Activated gamma-delta T cell (primary cell): ENCODE data around the gene NUTM2E.
"Not testable (repeated sequence)": the region's sequence is repeated elsewhere in the genome, so short reads cannot be mapped to it uniquely, and the experiment has no call there.

Source experiments
- DNase-seq: peaks from one replicate; lab custom pipeline; 2025; lab: John Stamatoyannopoulos, UW
- total RNA-seq, 2 donors: gene quantifications; one replicate each; lab custom pipeline; 2026; lab: John Stamatoyannopoulos, UW

The NUTM2E gene
- total RNA-seq, result 1.3 to 2.4 reads per million in 2 donors

DNA sequence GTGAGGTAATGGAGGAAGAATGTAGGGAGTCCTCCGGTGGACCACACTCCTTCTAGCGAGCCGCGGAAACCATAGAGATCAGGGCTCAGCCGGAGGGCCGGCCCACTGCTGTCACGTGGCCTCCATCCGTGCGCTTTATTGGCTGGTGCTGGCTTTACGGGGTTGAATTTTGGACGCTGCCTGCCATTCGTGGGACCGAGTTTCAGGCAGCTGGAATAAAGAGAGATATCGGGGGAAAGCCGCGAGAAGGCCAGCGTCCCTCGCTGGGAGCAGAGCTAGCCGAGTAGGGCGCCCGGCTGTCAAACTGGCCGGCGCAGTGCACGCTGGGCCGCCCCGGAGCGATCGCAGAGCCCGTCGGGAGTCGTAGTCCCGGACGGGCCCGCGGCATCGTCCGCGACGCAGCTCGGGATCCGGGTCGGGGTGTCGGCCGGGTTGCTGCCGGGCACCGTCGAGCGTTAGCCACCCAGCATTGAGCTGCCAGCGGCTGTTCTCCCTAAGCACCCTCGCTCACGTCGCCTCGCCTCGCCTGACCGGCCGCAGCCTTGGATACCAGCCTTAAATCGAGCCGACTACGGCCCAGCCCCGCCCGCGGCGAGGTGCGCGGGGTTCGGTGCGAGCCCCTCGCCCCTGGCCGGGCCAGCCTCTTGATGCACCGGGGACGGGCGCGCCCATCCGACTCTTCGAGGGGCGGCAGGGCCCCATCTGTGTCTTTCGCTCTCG lies at the start of gene NUTM2E:
TSS of gene NUTM2E (plus strand) at position 244 of the 720 bp plus-strand sequence. CDS start 15,002 bp downstream, outside the sequence.
- peak; percentile 61 for DNase-seq

- DNase-seq, result not testable (repeated sequence)
Measured at GRCh38 chr10:79777997-79778396, 48.5 kb upstream of the NUTM2E start.

DNA sequence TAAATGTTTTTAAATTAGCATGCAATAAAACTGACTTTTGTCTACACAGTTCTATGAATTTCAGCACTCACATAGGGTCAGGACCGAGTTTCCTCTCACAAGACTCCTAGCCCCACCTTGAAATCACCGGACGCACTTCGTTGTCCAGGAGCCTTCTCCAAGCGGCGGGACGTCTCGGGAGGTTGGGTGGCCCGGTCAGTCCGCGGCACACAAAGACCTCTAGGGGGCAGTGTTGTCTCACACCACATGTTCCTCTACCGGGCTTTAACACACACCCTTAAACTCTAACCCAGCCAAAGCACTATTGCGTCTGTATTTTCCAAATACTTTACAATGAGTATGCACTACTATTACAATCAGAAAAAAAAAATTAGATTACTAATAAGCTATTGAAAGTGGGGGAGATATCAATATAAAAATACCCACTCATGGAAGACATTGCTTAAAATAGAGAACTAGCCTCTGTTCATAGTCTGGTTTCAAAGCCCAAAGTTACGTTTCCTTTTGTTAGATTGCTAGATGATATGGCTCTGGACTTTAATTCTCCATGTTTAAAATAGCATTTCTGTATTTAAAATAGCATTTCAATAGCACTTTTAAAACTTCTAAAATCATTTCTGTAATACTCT lies 47.1 kb upstream of the NUTM2E start:
- not testable (repeated sequence) for DNase-seq

GRCh38 chr10:79779992-79780391 lies 46.5 kb upstream of the NUTM2E start:
- not testable (repeated sequence) for DNase-seq

- DNase-seq, result not testable (repeated sequence)
Measured at GRCh38 chr10:79781584-79781983, 45.0 kb upstream of the NUTM2E start.

GRCh38 chr10:79787455-79787952 lies 39.0 kb upstream of the NUTM2E start:
- DNase-seq, result not testable (repeated sequence)

DNA sequence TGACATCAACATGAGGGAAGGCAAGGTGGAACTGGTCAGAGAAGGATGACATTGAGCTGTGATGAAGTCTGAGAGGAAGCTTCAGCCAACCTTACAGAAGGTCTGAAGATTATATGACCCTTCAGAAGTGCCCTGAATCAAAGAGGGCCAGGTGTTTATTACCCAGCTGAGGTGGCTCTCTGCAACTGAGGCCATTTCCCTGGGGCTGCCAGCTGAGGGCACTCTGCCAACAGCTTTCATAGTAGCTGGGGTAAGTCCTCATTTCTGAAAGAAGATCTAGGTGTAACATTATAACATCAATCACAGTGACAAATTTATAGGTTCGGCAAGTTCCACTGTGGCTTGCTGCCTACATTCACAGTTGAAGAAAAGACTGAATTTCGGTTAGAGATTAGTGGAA lies 37.2 kb upstream of the NUTM2E start:
- DNase-seq, result not testable (repeated sequence)

DNA sequence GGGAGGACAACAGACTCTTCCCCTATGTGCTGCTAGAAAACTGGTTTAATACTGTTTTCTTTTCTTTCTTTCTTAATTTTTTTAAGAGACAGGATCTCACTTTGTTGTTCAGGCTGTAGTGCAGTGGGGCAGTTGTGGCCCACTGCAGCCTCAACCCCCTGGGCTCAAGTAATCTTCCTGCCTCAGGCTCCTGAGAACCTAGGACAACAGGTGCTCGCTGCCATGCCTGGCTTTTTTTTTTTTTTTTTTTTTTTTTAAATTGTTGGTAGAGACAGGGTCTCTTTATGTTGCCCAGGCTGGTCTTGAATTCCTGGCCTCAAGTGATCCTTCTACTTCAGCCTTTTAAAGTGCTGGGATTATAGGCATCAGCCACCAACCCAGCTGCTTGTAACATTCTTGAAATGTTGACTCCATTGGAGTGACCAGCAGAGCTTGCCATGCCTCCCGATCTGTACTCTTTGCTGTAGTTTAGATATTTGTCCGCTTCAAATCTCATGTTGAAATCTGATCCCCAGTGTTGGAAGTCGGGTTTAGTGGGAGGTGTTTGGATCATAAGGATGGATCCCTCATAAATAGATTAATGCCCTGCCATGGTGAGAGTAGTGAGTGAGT lies 34.5 kb upstream of the NUTM2E start:
- not testable (repeated sequence) for DNase-seq

DNA sequence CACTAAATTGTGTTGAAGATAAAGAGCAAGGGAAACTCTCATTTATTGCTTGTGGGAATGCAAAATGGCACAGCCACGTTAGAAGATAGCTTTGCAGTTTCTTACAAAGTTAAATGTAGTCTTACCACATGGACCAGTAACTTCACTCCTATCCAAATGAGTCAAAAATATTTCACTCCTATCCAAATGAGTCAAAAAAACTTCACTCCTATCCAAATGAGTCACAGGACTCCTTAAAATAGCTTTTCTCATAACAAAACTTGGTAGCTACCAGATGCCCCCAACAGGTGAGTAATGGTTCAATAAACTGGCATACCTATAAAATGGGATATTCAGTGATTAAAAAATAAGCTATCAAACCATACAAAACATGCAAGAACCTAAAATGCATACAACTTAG lies 27.2 kb upstream of the NUTM2E start:
- DNase-seq, result not testable (repeated sequence)

DNA sequence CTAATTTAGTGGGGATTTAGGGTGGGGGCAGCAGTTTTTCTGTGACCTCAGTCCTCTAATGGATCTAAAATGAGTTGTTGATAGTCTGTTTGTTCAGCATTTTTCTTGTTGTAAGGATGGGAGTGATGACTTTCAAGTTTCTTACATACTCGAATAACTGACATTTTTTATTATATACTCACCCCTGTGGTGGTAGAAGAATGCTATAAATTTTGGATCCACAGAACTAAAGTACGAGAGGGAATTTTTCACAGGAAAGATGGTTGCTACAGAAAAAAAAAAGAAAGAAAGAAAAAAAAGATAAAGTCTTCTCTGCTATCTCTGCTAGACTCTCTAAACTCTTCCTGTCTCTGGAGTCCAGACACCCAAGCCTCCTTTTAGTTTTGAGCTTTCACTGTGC lies 20.7 kb upstream of the NUTM2E start:
- not testable (repeated sequence) for DNase-seq

- not testable (repeated sequence) for DNase-seq
Measured at GRCh38 chr10:79811895-79812294, 14.6 kb upstream of the NUTM2E start.

- not testable (repeated sequence) for DNase-seq
Measured at GRCh38 chr10:79816290-79816689, 10.2 kb upstream of the NUTM2E start.

DNA sequence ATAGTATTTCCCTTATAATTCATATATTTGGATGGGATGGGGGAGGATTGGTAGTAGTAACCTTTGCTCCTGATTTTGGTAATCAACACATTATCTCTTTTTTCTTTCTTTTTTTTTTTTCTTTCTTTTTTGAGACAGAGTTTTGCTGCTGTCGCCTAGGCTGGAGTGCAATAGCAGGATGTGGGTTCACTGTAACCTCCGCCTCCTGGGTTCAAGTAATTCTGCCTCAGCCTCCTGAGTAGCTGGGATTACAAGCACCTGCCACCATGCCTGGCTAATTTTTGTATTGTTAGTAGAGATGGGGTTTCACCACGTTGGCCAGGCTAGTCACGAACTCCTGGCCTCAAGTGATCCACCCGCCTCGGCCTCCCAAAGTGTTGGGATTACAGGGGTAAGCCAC lies 3.2 kb upstream of the NUTM2E start:
- not testable (repeated sequence) for DNase-seq

DNA sequence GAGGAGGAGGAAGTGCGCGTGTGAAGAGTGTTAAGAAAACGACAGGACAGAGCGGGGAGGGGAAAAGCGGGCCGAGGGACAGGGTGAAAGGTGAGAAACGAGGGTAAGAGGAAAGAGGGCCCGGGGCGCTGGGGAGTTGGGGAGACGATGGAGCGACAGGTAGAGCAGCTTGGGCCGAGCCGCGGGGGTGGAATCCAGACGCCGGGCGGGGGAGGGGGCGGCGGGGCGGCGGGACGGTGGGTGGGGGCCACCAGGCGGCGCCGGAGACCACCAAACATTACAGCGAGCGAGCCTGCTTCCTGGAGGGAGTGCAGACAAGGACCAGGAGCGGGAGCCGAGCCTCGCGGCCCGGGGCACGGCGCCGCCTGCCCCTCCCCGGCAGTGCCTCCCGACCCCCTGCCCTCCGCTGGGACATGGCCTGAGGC lies 940 bp upstream of the NUTM2E start:
- DNase-seq, result not testable (repeated sequence)

DNA sequence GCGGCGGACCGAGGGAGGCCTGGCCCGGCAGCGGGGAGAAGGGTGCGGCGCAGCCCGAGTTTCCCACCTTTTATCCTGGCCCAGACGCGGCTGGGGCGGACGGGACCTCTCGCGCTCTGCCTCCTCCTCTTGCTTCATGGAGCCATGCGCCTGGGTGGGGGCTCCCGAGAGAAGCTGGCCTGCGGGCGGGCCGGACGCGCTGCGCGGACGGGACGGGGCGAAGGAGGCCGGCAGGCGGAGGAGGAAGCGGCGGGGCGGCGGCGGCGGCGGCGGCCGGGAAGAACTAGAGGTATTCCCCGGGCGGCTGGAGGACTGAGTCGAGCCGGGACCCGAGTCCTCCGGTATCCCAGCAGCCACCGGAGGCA lies 426 bp upstream of the NUTM2E start:
- peak; percentile 27 for DNase-seq

GRCh38 chr10:79833833-79834232 lies 7.3 kb downstream of the NUTM2E start:
- not testable (repeated sequence) for DNase-seq

- DNase-seq, result not testable (repeated sequence)
Measured at GRCh38 chr10:79835891-79836290, 9.4 kb downstream of the NUTM2E start.

- DNase-seq, result not testable (repeated sequence)
Measured at GRCh38 chr10:79836891-79837290, 10.4 kb downstream of the NUTM2E start.

- DNase-seq, result not testable (repeated sequence)
Measured at GRCh38 chr10:79838441-79838840, 11.9 kb downstream of the NUTM2E start.

DNA sequence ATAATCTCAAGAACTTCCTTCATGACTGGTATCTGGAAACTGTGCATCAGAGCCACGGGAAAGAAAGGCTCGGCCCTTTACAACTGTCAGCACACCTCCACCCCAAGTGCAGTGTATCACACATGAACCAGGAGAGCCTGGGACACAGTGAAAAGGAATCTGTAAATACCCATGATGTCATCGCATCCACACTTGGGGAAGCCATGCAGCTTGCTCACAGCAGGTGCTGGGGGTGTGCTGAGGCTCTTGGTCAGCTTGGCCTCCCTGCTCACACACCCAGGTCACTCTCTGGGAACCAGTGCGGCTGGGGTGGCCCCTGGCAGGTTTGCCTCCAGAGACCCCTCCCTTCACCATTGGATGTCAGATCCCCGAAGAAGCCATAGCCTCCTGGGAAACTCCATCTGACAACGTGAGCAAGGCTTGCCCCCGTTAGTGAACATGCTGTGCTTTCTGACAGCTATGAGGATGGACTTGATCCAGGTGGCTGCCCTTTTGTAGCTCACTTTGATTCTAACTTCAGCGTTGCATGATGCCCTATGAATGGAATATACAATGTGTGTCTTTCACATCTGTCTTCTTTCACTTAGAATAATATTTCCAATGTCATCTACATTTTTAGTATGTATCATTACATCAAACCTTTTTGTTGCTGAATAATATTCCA lies 26.8 kb downstream of the NUTM2E start:
- not testable (repeated sequence) for DNase-seq

- not testable (repeated sequence) for DNase-seq
Measured at GRCh38 chr10:79862269-79862668, 35.7 kb downstream of the NUTM2E start.

GRCh38 chr10:79862803-79863202 lies 36.3 kb downstream of the NUTM2E start:
- not testable (repeated sequence) for DNase-seq
